Mesothelial cell of epicardium (in vitro differentiated cells): Measurements from ENCODE around the gene ERMP1. TPM values are rescaled to one million over a fixed set of nuclear protein-coding genes. Genes with fewer than 3 reads are reported as not detected.

ENCODE experiments used
- DNase-seq, 2 experiments: peaks; one replicate each; pipeline ENCODE4 v3.0.0; 2021; ENCODE audit warnings: low spot score in 2 of 2; ENCODE audit not compliant: unreplicated experiment in 2 of 2
- H3K27ac Mint-ChIP-seq: 2 replicates; pipeline ENCODE4 v1.8.0; 2021; ENCODE audit warnings: mixed read lengths
- H3K27me3 Mint-ChIP-seq: 2 replicates; pipeline ENCODE4 v1.8.0; 2021; ENCODE audit warnings: low read depth, mixed read lengths
- H3K36me3 Mint-ChIP-seq: 2 replicates; pipeline ENCODE4 v1.8.0; 2021; ENCODE audit warnings: mixed read lengths
- H3K4me1 Mint-ChIP-seq: 2 replicates; pipeline ENCODE4 v1.8.0; 2021; ENCODE audit warnings: mixed read lengths
- H3K4me3 Mint-ChIP-seq: 2 replicates; pipeline ENCODE4 v1.8.0; 2021; ENCODE audit warnings: mild to moderate bottlenecking, moderate library complexity, mixed read lengths
- H3K9me3 Mint-ChIP-seq: 2 replicates; pipeline ENCODE4 v1.8.0; 2021; ENCODE audit warnings: mixed read lengths
- total RNA-seq: library from RNA; stranded (reverse); gene quantifications from 3 replicates; pipeline ENCODE4 v1.2.1, GENCODE V29; 2021
- TF ChIP-seq, protein P1 (sequence below): fragments of 200-600 bp; sonication (generic); IDR thresholded peaks from one replicate; pipeline ENCODE4 v1.5.0; 2021; ENCODE audit warnings: antibody characterized with exemption; ENCODE audit not compliant: unreplicated experiment

The ERMP1 gene
- total RNA-seq, 1 donor from 2014 or later = 25.2 TPM

DNA sequence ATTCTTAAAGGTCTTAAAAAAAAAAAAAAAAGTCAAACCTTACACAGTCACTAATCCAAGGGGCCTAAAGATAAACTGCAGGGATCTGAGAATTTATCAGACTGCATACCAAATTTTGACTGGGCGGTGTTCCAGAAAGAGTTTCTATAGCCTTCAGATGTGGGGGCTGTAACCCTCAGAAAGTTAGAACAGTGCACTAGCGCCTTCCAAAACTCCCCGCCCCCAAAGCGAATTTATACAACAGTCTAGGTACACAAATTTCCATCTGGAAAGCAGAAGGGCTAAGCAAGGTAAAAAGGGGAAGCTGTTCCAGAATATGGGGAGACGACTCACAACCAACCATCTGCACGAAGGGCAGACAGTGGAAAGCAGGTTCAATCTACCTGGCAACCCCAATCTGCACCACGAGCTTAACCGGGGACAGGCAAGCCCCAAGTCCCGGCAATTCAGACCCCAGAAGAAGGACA, 813 bp downstream of the ERMP1 start:
- peaks cover 6% of the 10 kb centered on the region for H3K36me3 Mint-ChIP-seq
- no peak for DNase-seq

DNA sequence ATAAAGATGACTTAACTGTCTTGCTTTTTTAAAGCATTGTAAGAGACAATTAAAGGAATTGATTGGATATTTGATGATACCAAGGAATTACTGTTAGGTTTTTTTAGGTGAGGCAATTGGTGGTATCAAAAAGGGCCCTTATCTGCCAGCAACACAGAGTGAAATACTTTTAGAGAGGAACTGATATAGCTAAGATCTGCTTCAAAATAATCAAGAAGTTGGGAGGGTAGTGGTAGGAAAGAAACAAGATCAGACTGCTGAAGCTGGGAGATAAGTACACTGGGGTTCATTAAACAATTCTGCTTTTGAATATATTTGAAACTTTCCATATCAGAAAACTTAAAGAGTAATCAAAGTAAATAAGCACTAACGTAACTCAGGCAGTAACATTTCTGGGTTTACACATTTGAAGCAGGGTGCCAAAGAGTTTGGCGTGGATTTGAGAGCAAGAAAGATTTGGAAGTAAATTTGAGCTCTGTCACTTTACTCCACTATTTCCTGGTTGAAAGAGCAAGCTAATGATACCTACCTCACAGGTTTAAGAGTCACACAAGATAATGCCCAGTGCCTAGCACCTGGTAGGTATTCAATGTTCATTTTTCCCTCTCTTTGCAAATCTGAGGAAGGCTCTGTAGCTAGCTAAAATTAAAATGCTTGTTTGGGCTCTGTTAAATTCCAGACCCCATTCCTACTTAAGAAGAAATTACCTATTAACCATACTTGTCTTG, 6.9 kb downstream of the ERMP1 start:
- no peak overlapping the region for H3K4me3 Mint-ChIP-seq
- H3K27me3 Mint-ChIP-seq = peaks cover 3% of the 10 kb centered on the region
- H3K4me1 Mint-ChIP-seq = peaks cover 1% of the 10 kb centered on the region
- peaks cover 19% of the 10 kb centered on the region for H3K36me3 Mint-ChIP-seq
- TF ChIP-seq, protein P1, sequence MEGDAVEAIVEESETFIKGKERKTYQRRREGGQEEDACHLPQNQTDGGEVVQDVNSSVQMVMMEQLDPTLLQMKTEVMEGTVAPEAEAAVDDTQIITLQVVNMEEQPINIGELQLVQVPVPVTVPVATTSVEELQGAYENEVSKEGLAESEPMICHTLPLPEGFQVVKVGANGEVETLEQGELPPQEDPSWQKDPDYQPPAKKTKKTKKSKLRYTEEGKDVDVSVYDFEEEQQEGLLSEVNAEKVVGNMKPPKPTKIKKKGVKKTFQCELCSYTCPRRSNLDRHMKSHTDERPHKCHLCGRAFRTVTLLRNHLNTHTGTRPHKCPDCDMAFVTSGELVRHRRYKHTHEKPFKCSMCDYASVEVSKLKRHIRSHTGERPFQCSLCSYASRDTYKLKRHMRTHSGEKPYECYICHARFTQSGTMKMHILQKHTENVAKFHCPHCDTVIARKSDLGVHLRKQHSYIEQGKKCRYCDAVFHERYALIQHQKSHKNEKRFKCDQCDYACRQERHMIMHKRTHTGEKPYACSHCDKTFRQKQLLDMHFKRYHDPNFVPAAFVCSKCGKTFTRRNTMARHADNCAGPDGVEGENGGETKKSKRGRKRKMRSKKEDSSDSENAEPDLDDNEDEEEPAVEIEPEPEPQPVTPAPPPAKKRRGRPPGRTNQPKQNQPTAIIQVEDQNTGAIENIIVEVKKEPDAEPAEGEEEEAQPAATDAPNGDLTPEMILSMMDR = no peak
- H3K27ac Mint-ChIP-seq = no peak overlapping the region
- H3K9me3 Mint-ChIP-seq = no peaks in the 10 kb centered on the region
- DNase-seq = no peak

More for the DNA sequence above, 813 bp downstream of the ERMP1 start:
- no peaks in the 10 kb centered on the region for H3K9me3 Mint-ChIP-seq
- H3K4me1 Mint-ChIP-seq = peaks cover 25% of the 10 kb centered on the region
- TF ChIP-seq, protein P1 = no peak
- H3K27ac Mint-ChIP-seq = peak overlapping the region; percentile 93
- H3K4me3 Mint-ChIP-seq = peak overlapping the region; percentile 87
- peaks cover 20% of the 10 kb centered on the region for H3K27me3 Mint-ChIP-seq

DNA sequence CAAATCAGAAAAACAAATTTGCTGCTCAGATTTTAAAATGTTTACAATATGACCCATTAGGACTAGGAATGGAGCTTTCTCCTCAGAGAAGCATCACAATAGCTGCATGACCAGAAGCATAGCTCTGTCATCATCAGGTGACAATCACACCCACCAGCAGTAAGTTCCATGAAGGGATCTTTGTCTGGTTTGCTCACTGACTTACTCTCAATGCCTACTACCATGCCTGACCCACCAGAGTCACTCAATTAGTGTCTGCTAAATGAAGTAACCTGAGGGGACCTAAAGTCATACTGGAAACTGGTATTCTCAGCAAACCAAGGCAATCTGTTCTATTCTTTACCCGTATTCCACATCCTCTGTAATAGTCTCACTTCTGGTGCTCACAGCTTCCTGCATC, 7.7 kb downstream of the ERMP1 start:
- DNase-seq = no peak
- no peaks in the 10 kb centered on the region for H3K4me1 Mint-ChIP-seq
- H3K4me3 Mint-ChIP-seq = no peak overlapping the region
- TF ChIP-seq, protein P1 = no peak
- H3K9me3 Mint-ChIP-seq = no peaks in the 10 kb centered on the region
- peaks cover 19% of the 10 kb centered on the region for H3K36me3 Mint-ChIP-seq
- no peak overlapping the region for H3K27ac Mint-ChIP-seq
- peaks cover 1% of the 10 kb centered on the region for H3K27me3 Mint-ChIP-seq

DNA sequence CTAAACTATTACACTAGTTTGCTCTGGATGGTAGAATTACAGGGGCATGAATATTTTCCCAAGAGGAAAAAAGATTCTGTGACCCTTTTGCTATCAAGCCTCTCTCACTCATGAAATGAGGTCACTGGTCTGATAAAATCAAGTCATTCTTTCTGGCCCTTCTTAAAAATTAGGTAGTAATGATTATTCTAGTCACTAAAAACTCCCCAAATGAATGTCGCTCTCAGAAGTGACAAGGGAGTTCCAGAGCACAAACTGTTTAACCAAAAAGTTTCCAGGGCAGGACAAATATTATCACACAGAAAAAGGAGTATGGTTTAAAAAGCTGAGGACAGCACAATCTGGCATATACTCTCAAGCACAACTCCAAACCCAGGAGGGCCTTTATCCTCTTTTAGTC, 12.5 kb downstream of the ERMP1 start:
- Mint-ChIP-seq H3K4me1 (peaks cover 1% of the 10 kb centered on the region), H3K4me3 (no peak overlapping the region), H3K9me3 (peaks cover 7% of the 10 kb centered on the region), H3K27ac (no peak overlapping the region), H3K27me3 (no peaks in the 10 kb centered on the region), H3K36me3 (peaks cover 26% of the 10 kb centered on the region)
- no peak for DNase-seq
- TF ChIP-seq, protein P1 = no peak

DNA sequence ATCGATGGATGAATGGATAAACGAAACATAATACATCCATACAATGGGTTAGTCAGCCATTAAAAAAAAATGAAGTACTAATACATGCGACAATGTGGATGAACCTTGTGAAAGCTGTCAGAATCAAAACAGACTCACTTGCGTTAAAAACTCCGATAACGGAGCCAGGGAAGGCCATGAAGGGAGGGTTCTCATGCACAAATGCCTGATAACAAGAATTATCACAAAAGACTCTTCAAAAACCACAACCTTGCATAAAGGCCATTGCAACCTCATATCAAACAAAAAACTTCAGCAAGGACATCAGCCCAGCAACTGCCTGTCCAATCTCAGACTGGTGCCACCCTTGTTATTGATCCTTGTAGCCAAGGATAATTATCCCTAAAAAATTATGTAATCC, 13.7 kb downstream of the ERMP1 start:
- DNase-seq = no peak
- peaks cover 1% of the 10 kb centered on the region for H3K4me1 Mint-ChIP-seq
- H3K9me3 Mint-ChIP-seq = peaks cover 7% of the 10 kb centered on the region
- H3K36me3 Mint-ChIP-seq = peaks cover 22% of the 10 kb centered on the region
- H3K4me3 Mint-ChIP-seq = no peak overlapping the region
- TF ChIP-seq, protein P1 = no peak
- H3K27me3 Mint-ChIP-seq = no peaks in the 10 kb centered on the region
- H3K27ac Mint-ChIP-seq = no peak overlapping the region
